GM21717 (cell line): Measurements from ENCODE around the gene TP53I13.
"Not testable (repeated sequence)": the region's sequence is repeated elsewhere in the genome, so short reads cannot be mapped to it uniquely, and the experiment has no call there.

ENCODE experiments used
- ATAC-seq: cut with Tn5 transposase; IDR thresholded peaks from one replicate; pipeline ENCODE4 v1.9.1; 2021; ENCODE audit warnings: mild to moderate bottlenecking, moderate library complexity; ENCODE audit not compliant: unreplicated experiment

TP53I13 gene, protein sequence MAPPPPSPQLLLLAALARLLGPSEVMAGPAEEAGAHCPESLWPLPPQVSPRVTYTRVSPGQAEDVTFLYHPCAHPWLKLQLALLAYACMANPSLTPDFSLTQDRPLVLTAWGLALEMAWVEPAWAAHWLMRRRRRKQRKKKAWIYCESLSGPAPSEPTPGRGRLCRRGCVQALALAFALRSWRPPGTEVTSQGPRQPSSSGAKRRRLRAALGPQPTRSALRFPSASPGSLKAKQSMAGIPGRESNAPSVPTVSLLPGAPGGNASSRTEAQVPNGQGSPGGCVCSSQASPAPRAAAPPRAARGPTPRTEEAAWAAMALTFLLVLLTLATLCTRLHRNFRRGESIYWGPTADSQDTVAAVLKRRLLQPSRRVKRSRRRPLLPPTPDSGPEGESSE

GRCh38 chr17:29568331-29569244 is at the start of gene TP53I13:
TP53I13 (plus strand) TSS chr17:29568701; CDS start chr17:29568759, 58 bp downstream.
- peak; percentile 38 for ATAC-seq

- no peak for ATAC-seq
Observed at GRCh38 chr17:29524692-29525091, 43.8 kb upstream of the TP53I13 start.

- no peak for ATAC-seq
Observed at GRCh38 chr17:29526322-29526721, 42.2 kb upstream of the TP53I13 start.

- no peak for ATAC-seq
Observed at GRCh38 chr17:29533976-29534375, 34.5 kb upstream of the TP53I13 start.

DNA sequence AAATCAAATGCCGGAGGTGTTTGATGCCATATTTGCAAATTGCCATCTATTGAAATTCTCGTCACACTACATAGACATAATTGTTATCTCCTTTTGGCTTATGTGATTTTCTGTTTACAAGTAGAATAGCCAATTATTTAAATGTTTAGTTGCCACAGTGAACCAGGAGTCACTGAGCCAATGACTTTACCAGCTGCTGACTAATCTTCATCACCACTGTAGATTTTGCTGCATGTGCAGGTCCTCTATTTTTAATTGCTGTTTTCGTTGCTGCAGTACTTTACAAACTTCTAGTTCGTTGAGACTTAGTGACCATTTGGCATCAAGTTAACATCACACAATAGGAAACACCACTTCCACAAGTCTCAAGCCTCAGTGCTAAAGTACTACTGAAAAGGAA is 24.4 kb upstream of the TP53I13 start:
- no peak for ATAC-seq

- no peak for ATAC-seq
Observed at GRCh38 chr17:29546085-29546484, 22.4 kb upstream of the TP53I13 start.

DNA sequence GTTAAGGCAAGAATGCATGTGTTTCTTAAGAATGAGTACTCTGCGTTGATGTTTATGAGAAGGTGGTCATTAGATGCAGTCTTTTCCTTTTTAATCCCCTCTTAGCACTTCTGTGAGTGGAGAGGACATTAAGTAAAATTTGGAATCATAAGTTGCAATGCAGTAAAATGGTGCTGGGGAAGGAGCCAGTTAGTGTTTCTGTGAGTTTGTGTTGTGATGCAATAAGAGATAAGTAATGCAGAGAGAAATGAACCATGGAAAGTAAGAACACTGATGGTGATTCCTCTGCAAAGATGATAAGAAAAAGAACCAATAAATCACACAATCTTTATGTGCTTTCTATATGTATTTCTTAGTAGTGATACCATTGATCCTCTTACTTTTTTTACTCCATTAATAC is 21.7 kb upstream of the TP53I13 start:
- no peak for ATAC-seq

DNA sequence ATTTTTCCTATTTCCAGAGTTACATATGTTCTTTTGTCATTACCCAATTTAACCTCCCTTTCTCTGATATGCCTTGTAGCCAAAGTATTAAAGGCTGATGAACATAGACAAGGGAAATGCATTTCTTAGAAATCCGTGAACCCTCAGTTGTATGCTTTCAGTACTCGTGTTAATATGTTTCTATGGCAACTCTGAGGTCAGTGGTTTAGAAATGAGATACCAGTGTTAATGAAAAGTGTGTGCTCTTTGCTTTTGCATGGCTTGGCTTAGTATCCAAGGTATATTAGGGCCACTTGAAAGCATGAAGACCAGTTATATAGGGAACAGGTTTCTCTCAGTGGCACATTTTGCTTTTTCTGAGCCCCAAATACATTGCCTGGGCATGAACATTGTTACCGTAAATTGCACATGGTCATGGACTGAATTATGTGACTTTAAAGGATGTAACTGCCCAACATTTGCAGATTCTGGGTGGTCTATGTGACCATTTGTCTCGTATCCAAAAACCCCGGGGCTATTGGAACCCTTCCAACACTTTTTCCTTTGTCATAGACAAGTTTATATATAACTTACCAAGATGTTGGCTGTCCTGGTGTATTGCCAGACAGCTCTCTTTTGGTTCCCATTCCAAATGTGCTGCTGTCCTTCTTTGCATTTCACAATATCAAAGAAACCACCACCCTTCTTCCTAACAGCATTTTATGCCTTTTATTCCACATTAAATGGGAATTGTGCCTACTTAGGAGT is 19.2 kb upstream of the TP53I13 start:
- ATAC-seq = no peak

- ATAC-seq = no peak
Observed at GRCh38 chr17:29555840-29556239, 12.7 kb upstream of the TP53I13 start.

DNA sequence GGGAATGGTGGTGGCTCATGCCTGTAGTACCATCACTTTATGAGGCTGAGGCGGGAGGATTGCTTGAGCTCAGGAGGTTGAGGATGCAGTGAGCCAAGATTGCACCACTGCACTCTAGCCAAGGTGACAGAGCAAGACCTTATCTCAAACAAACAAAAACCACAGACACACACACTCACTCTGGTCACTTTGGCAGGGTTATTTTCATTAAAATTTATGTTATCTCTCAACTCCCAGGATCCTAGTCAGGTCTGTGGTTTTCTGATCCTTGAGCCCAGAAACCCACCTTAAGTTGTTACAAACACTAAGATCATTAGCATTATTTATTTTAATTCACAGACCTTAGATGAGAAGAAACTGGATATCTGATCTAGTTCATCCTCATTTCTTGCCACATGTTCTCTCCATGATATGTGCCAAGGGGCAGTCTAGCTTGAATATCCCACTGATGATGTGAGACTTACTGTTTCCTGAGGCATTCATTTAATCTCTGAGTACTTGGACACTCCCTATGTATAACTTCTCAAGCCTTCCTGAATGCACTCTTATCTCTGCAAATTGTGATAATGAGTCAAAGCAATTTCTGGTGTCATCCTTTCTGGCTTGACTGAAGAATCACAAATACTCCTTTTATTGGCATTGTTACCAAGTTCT is 11.3 kb upstream of the TP53I13 start:
- ATAC-seq = no peak

DNA sequence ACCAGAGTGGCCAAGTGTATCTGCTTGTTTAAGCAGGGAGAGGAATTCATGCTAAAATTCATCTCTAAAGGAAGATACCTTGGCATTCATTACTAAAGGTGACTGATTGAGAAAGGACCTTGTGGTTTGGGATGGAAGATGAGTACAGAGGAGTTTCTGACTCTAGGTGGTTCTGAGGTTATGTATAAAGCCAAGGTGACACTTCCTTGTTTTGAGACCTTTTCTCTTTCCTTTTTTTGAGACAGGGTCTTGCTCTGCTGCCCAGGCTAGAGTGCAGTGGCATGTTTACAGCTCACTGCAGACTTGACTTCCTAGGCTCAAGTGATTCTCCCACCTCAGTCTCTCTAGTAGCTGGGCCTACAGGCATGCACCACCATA is 10.8 kb upstream of the TP53I13 start:
- no peak for ATAC-seq

GRCh38 chr17:29558139-29558538 is 10.4 kb upstream of the TP53I13 start:
- not testable (repeated sequence) for ATAC-seq

DNA sequence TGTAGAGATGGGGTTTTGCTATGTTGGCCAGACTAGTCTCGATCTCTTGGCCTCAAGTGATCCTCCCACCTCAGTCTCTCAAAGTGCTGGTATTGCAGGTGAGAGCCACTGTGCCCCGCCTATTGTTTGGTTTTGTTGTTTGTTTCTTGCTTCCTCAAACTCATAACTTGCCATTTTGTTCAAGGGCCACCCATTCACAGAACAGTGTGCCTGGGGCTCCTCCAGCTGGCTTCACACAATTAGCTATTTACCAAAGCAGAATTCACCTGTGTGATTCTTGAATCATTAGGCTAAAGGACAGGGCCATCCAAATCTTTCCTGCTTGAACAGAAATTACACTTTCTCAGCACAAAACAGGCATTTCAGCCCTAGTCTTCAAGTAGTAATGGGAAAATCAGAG is 8.9 kb upstream of the TP53I13 start:
- no peak for ATAC-seq

DNA sequence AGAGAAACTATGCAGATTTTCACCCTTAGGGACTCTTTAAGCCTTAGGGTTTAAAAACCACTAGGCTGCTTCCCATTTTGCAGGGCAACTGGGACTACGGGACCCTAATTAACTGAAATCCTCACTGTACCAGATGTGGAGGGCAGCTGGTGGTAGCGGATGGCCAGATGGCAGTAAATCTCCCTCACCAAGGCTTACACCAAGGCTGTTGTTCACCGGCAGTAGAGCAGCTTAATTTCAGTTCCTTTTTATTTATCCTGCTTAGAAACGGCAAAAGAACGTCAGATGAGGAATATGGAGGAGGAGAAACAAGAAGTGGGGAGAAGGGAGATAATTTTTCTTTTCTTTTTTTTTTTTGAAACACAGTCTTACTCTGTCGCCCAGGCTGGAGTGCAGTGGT is 8.2 kb upstream of the TP53I13 start:
- no peak for ATAC-seq

DNA sequence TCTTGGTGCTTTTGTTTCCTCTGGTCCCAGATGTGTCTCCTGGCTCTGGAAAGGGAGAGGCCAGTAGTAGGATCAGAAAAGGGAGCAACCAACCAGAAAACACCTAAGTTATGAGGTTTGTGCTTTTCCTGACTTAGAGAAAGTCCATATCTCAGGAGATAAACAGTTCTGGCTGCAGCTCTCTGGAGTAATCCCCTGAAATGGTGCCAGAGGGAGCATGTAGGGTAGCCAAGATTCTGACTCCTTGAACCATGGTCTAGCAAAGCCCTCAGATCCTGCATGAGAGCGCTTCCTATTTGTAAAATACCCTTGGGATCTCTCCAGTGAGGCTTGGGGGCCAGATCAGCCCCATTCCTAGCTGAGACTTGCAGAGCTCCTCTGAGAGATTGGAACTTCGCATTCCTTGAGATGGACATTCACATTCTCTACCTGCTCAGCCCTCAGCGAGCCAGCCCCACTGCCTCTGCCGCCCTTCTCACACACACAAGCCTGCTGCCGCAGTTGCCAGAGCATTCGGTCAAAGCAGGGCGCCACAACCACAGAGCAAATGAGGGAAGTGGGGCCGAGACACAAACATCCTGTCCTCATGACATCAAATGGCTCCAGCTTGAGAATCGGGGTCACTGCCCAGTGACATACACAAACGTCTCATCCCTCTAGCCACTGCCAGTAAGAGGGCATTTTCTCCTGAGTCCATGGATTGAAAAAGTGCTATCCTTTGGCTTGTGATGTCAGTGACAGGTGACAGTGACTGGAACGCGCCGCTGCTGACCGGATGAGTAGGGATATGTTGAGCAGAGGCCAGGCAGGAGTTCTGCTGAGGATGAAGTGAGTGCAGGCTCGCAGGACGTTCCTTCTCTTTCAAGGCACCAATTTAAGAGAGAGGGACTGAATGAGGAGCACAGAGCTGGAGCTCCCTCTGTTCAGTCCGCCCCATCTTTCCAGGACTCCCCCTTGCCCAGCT is 6.7 kb upstream of the TP53I13 start:
- no peak for ATAC-seq

- ATAC-seq = no peak
Observed at GRCh38 chr17:29562615-29563014, 5.9 kb upstream of the TP53I13 start.

GRCh38 chr17:29563816-29564215 is 4.7 kb upstream of the TP53I13 start:
- ATAC-seq = no peak

- ATAC-seq = no peak
Observed at GRCh38 chr17:29565643-29566472, 2.6 kb upstream of the TP53I13 start.
